ENCODE measurements around the gene NLGN2. TPM values are rescaled to one million over a fixed set of nuclear protein-coding genes. Genes with fewer than 3 reads are reported as not detected.

NLGN2 gene
- total and polyA plus RNA-seq, 2 experiments from 2014 or later, result 5.2 to 26.3 TPM

DNA sequence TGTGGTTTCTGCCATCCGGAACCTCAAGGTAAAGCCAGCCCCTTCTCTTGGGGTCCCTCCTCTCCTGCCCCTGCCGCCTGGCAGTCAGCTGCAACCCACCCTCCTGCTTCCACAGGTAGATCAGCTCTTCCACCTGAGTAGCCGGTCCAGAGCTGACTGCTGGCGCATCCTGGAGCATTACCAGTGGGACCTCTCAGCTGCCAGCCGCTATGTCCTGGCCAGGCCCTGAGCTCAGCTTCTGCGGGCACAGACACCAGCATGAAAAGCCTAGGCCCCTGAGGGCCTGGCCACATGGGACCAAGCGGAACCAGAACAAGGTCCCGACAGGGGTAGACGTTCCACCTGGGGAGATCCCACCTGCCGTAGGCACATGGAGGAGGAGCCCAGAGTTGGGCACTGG is 18.8 kb upstream of the NLGN2 start:
- no peak overlapping the region for H3K4me3 ChIP-seq
- TF ChIP-seq, protein P1, sequence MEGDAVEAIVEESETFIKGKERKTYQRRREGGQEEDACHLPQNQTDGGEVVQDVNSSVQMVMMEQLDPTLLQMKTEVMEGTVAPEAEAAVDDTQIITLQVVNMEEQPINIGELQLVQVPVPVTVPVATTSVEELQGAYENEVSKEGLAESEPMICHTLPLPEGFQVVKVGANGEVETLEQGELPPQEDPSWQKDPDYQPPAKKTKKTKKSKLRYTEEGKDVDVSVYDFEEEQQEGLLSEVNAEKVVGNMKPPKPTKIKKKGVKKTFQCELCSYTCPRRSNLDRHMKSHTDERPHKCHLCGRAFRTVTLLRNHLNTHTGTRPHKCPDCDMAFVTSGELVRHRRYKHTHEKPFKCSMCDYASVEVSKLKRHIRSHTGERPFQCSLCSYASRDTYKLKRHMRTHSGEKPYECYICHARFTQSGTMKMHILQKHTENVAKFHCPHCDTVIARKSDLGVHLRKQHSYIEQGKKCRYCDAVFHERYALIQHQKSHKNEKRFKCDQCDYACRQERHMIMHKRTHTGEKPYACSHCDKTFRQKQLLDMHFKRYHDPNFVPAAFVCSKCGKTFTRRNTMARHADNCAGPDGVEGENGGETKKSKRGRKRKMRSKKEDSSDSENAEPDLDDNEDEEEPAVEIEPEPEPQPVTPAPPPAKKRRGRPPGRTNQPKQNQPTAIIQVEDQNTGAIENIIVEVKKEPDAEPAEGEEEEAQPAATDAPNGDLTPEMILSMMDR (IDR thresholded peaks at IDR 0.05; ENCODE audit: low read depth, low read length), result no peak
- H3K27ac ChIP-seq, result no peak overlapping the region
- H3K9me3 ChIP-seq (ENCODE audit: low read depth), result no peaks in the 10 kb centered on the region
- H3K4me1 ChIP-seq (ENCODE audit: low read depth), result peaks cover 4% of the 10 kb centered on the region
- H3K27me3 ChIP-seq, result peaks cover 6% of the 10 kb centered on the region
- no peak for DNase-seq (ENCODE audit: low read depth in 1 of 2, low spot score in 1 of 2)
- no peaks in the 10 kb centered on the region for H3K36me3 ChIP-seq

DNA sequence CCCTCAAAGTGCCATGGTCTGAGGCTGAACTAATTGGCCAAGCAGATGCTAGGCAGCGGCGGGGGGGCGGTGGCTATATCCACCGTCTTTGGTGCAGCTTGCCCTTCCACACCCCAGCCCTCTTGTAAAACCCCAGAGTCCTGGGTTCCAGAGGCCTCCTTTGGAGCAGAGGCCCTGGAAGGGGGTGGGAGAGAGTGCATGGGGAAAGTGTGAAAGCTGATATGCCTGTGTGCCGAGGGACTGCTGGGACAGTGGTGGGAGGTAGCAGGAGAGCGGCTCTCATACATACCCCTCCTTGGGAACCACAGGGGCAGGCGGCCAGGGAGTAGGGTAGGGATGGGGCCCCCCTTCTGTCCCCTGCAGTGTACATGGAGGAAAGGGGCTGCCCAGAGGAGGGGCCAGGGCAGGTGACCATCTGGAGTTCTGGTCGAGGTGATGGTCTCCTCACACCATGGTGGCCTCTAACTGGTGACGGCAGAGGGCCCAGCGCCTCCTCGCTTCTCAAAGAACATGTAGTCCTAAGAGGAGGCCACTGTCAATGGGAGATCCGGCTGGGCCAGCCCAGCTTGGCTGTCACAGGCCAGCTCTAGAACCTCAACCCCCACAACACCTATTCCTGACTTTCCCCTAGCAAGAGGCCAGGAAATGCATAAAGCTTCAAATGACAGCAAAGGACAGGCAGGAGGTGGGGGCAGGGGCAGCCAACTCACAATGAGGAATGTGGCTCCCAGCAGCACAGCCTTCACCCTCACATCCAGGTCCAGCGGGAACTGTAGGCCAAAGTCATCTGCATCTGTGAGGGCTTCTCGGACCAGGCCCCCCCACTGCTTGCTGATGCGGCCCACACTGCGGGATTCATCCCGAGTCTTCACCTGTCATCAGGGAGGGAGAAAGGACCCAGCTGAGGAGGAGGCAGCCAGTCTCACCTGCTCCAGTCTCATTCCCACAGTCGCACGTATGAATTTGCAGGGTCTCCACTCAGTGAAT is 17.4 kb upstream of the NLGN2 start:
- Histone ChIP-seq H3K4me3 (no peak overlapping the region), H3K9me3 (ENCODE audit: low read depth) (no peaks in the 10 kb centered on the region), H3K27ac (no peak overlapping the region), H3K27me3 (no peaks in the 10 kb centered on the region), H3K4me1 (ENCODE audit: low read depth) (peaks cover 4% of the 10 kb centered on the region), H3K36me3 (no peaks in the 10 kb centered on the region)
- TF ChIP-seq, protein P1 (IDR thresholded peaks at IDR 0.05; ENCODE audit: low read depth, low read length), result no peak
- DNase-seq (ENCODE audit: low read depth in 1 of 2, low spot score in 1 of 2), result no peak

DNA sequence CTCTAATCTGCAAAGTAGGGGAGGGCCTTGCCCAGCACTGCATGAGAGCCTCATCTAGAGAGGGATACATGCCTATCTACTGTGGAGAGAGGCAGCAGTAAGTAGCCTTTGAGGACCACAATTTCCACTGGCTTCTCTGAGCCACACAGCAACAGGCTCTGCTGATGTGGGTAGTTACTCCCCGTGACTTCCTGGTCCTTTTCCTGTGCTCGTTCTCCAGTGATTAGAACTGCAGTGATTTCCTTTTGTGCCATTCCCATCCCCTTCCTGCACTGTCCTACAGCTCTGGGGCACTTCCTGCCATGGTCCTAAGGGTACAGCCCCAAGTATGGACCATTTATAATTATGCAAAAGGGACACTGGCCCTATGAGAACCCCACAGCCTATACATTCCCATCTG is 16.3 kb upstream of the NLGN2 start:
- Histone ChIP-seq H3K36me3 (no peaks in the 10 kb centered on the region), H3K27ac (no peak overlapping the region), H3K4me3 (no peak overlapping the region), H3K9me3 (ENCODE audit: low read depth) (no peaks in the 10 kb centered on the region), H3K4me1 (ENCODE audit: low read depth) (peaks cover 4% of the 10 kb centered on the region), H3K27me3 (no peaks in the 10 kb centered on the region)
- DNase-seq (ENCODE audit: low read depth in 1 of 2, low spot score in 1 of 2), result no peak
- TF ChIP-seq, protein P1 (IDR thresholded peaks at IDR 0.05; ENCODE audit: low read depth, low read length), result no peak

DNA sequence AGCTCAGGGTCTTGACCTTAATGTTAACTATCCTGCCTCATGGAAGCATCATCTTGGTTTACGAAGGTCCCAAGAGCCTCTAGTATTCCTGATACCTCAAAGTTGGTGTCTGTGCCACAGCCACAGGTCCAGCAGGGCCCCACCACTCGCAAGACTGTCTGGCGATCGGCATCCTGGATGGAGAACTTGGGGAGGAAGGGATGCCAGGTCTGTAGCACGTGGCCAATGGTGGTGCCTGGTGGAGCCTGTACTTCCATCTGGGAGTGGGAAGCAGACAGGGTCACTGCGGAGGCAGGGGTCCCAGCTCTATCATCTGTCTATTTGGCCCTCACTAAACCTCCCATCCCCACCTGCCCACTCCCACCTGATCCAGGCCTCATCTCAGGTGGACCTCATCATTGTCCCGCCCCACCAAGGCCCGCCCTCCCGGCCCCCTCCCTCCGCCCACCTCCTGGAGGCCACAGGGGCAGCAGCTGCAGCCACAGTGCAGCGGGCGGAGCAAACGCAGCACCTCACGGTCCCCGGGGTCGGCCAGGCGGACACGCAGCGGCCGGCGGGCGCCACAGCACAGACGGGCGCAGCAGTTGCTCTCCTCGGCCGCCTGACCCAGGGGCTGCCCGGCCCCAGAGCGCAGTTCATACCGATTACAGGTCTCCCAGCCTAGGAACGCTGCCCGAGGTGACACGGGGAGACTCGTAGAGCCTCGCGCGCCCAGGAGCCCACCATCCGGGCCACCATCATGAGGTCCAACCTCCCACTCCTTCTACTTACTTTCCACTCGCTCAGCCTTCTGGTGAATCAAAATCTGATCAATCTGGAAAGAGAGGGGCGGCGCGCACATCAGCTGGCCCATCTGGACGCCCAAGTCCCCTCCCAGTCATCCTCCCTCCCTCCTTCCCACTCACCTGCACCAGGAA is 14.7 kb upstream of the NLGN2 start:
- peaks cover 4% of the 10 kb centered on the region for H3K4me1 ChIP-seq (ENCODE audit: low read depth)
- peak overlapping the region; percentile 74 for H3K4me3 ChIP-seq
- H3K27ac ChIP-seq, result no peak overlapping the region
- TF ChIP-seq, protein P1 (IDR thresholded peaks at IDR 0.05; ENCODE audit: low read depth, low read length), result no peak
- no peaks in the 10 kb centered on the region for H3K9me3 ChIP-seq (ENCODE audit: low read depth)
- H3K36me3 ChIP-seq, result no peaks in the 10 kb centered on the region
- no peak for DNase-seq (ENCODE audit: low read depth in 1 of 2, low spot score in 1 of 2)
- no peaks in the 10 kb centered on the region for H3K27me3 ChIP-seq

DNA sequence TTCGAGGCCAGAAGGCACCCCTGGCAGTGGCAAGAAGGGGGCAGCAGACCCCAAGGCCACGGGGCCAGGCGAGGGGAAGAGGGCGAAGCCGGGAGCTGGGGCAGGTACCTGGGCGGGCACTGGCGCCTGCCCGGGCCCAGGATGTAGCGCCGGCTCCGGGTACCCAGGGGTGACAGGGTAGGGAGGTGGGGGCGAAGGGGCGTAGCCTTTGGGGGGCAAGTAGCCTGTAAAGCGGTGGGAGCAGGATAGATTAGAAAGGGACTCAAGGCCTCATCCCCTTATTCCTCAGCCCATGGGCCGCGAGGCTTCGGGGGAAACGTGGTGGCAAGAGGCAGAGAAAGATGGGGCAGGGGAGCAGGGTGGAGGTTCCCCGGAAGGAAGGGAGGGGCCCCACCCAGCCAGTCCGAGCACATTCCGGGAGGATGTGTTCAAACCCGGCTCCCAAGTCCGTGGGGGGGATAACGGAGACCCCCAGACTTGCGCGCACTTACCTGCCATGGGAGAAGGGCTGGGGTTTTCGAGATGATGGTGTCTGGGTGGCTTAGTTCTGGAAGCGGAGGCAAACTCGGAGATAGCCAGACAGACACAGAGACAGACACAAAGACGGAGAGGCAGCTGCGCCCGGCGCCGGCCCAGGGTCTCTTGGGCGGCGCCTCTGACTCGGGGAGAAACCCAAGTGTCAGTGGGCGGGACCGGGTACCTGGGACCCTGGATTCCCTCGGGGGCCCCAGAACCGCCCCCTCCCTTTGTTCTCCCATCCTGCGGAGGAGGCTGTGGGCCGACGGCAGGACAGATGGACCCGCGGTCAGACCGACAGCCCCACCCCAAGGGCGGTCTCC is 13.8 kb upstream of the NLGN2 start:
- H3K4me1 ChIP-seq (ENCODE audit: low read depth), result peaks cover 4% of the 10 kb centered on the region
- H3K27me3 ChIP-seq, result no peaks in the 10 kb centered on the region
- no peaks in the 10 kb centered on the region for H3K36me3 ChIP-seq
- H3K4me3 ChIP-seq, result peak overlapping the region; percentile 74
- TF ChIP-seq, protein P1 (IDR thresholded peaks at IDR 0.05; ENCODE audit: low read depth, low read length), result no peak
- H3K9me3 ChIP-seq (ENCODE audit: low read depth), result no peaks in the 10 kb centered on the region
- no peak overlapping the region for H3K27ac ChIP-seq
- peak; percentile 16 to 60 for DNase-seq (ENCODE audit: low read depth in 1 of 2, low spot score in 1 of 2)

Measured in cardiac muscle cell (in vitro differentiated cells and primary cell).